ENCODE data around the gene NACC1.
"Not testable (repeated sequence)": the region's sequence is repeated elsewhere in the genome, so short reads cannot be mapped to it uniquely, and the experiment has no call there.

Gene NACC1

GRCh38 chr19:13138916-13139198, 20.8 kb downstream of the NACC1 start:
- no peaks in the 10 kb centered on the region for H3K27me3 ChIP-seq (ENCODE audit: insufficient read depth, insufficient read length)
- no peak overlapping the region for H3K4me3 ChIP-seq (ENCODE audit: insufficient read length, low read depth)
- H3K4me1 ChIP-seq (ENCODE audit: insufficient read depth, insufficient read length) = peaks cover 15% of the 10 kb centered on the region
- H3K36me3 ChIP-seq (ENCODE audit: insufficient read depth, insufficient read length, low read length) = peaks cover 57% of the 10 kb centered on the region
- H3K9ac ChIP-seq (ENCODE audit: insufficient read length, low read depth) = no peak overlapping the region
- no peak for DNase-seq (ENCODE audit: low read depth, low spot score)
- no peaks in the 10 kb centered on the region for H3K9me3 ChIP-seq (ENCODE audit: insufficient read depth, low read length)
- no peak for TF ChIP-seq YY1 (IDR thresholded peaks at IDR 0.05; ENCODE audit: insufficient read depth, insufficient read length)
- no peak for TF ChIP-seq ZNF274 (IDR thresholded peaks at IDR 0.05; ENCODE audit: low read depth, low read length)
- TF ChIP-seq SUZ12 (IDR thresholded peaks at IDR 0.05; ENCODE audit: extremely low read depth, insufficient read depth, insufficient read length) = no peak

GRCh38 chr19:13139633-13140311, 21.7 kb downstream of the NACC1 start:
- Histone ChIP-seq H3K4me3 (ENCODE audit: insufficient read length, low read depth) (no peak overlapping the region), H3K4me1 (ENCODE audit: insufficient read depth, insufficient read length) (peaks cover 15% of the 10 kb centered on the region), H3K36me3 (ENCODE audit: insufficient read depth, insufficient read length, low read length) (peaks cover 57% of the 10 kb centered on the region), H3K9me3 (ENCODE audit: insufficient read depth, low read length) (no peaks in the 10 kb centered on the region), H3K27me3 (ENCODE audit: insufficient read depth, insufficient read length) (no peaks in the 10 kb centered on the region), H3K9ac (ENCODE audit: insufficient read length, low read depth) (no peak overlapping the region)
- TF ChIP-seq ZNF274 (IDR thresholded peaks at IDR 0.05; ENCODE audit: low read depth, low read length) = no peak
- TF ChIP-seq YY1 (IDR thresholded peaks at IDR 0.05; ENCODE audit: insufficient read depth, insufficient read length) = no peak
- no peak for TF ChIP-seq SUZ12 (IDR thresholded peaks at IDR 0.05; ENCODE audit: extremely low read depth, insufficient read depth, insufficient read length)
- no peak for DNase-seq (ENCODE audit: low read depth, low spot score)

GRCh38 chr19:13146763-13147563, 28.9 kb downstream of the NACC1 start:
- H3K4me1 ChIP-seq (ENCODE audit: insufficient read depth, insufficient read length) = peaks cover 3% of the 10 kb centered on the region
- no peaks in the 10 kb centered on the region for H3K9me3 ChIP-seq (ENCODE audit: insufficient read depth, low read length)
- no peak for DNase-seq (ENCODE audit: low read depth, low spot score)
- H3K27me3 ChIP-seq (ENCODE audit: insufficient read depth, insufficient read length) = no peaks in the 10 kb centered on the region
- TF ChIP-seq YY1 (IDR thresholded peaks at IDR 0.05; ENCODE audit: insufficient read depth, insufficient read length) (no peak), SUZ12 (IDR thresholded peaks at IDR 0.05; ENCODE audit: extremely low read depth, insufficient read depth, insufficient read length) (no peak), ZNF274 (IDR thresholded peaks at IDR 0.05; ENCODE audit: low read depth, low read length) (no peak)
- no peak overlapping the region for H3K4me3 ChIP-seq (ENCODE audit: insufficient read length, low read depth)
- H3K9ac ChIP-seq (ENCODE audit: insufficient read length, low read depth) = no peak overlapping the region
- peaks cover 17% of the 10 kb centered on the region for H3K36me3 ChIP-seq (ENCODE audit: insufficient read depth, insufficient read length, low read length)

GRCh38 chr19:13149173-13149627, 31.1 kb downstream of the NACC1 start:
- Histone ChIP-seq H3K9ac (ENCODE audit: insufficient read length, low read depth) (peak overlapping the region; percentile 98), H3K36me3 (ENCODE audit: insufficient read depth, insufficient read length, low read length) (peaks cover 23% of the 10 kb centered on the region), H3K4me3 (ENCODE audit: insufficient read length, low read depth) (peak overlapping the region; percentile 83)
- not testable (repeated sequence) for DNase-seq (ENCODE audit: low read depth, low spot score); H3K4me1 ChIP-seq (ENCODE audit: insufficient read depth, insufficient read length); H3K27me3 ChIP-seq (ENCODE audit: insufficient read depth, insufficient read length); H3K9me3 ChIP-seq (ENCODE audit: insufficient read depth, low read length)

GRCh38 chr19:13149628-13150186, 31.6 kb downstream of the NACC1 start:
- TF ChIP-seq YY1 (IDR thresholded peaks at IDR 0.05; ENCODE audit: insufficient read depth, insufficient read length) (no peak), SUZ12 (IDR thresholded peaks at IDR 0.05; ENCODE audit: extremely low read depth, insufficient read depth, insufficient read length) (no peak), ZNF274 (IDR thresholded peaks at IDR 0.05; ENCODE audit: low read depth, low read length) (no peak)
- no peak for DNase-seq (ENCODE audit: low read depth, low spot score)
- H3K9me3 ChIP-seq (ENCODE audit: insufficient read depth, low read length) = no peaks in the 10 kb centered on the region

GRCh38 chr19:13150187-13150930, 32.3 kb downstream of the NACC1 start, which contains the start of the genes IER2 and STX10:
Gene IER2 (plus strand): TSS chr19:13150411. CDS start chr19:13153187, 2,776 bp downstream.
Gene STX10 (minus strand): TSS chr19:13150375. CDS start chr19:13150173, 202 bp downstream.
- peaks cover 17% of the 10 kb centered on the region for H3K36me3 ChIP-seq (ENCODE audit: insufficient read depth, insufficient read length, low read length)
- H3K4me3 ChIP-seq (ENCODE audit: insufficient read length, low read depth) = peak within 1 kb of the TSS; percentile 83
- peaks cover 3% of the 10 kb centered on the region for H3K4me1 ChIP-seq (ENCODE audit: insufficient read depth, insufficient read length)
- no peaks in the 10 kb centered on the region for H3K27me3 ChIP-seq (ENCODE audit: insufficient read depth, insufficient read length)
- H3K9ac ChIP-seq (ENCODE audit: insufficient read length, low read depth) = peak within 1 kb of the TSS; percentile 98
- DNase-seq (ENCODE audit: low read depth, low spot score) = peak; percentile 85
- TF ChIP-seq SUZ12 (IDR thresholded peaks at IDR 0.05; ENCODE audit: extremely low read depth, insufficient read depth, insufficient read length) (no peak), YY1 (IDR thresholded peaks at IDR 0.05; ENCODE audit: insufficient read depth, insufficient read length) (peak; percentile 97), ZNF274 (IDR thresholded peaks at IDR 0.05; ENCODE audit: low read depth, low read length) (no peak)
- H3K9me3 ChIP-seq (ENCODE audit: insufficient read depth, low read length) = no peaks in the 10 kb centered on the region

More at GRCh38 chr19:13149628-13150186, 31.6 kb downstream of the NACC1 start:
- Histone ChIP-seq H3K4me1 (ENCODE audit: insufficient read depth, insufficient read length) (peaks cover 3% of the 10 kb centered on the region), H3K27me3 (ENCODE audit: insufficient read depth, insufficient read length) (no peaks in the 10 kb centered on the region), H3K9ac (ENCODE audit: insufficient read length, low read depth) (peak overlapping the region; percentile 98), H3K4me3 (ENCODE audit: insufficient read length, low read depth) (peak overlapping the region; percentile 83), H3K36me3 (ENCODE audit: insufficient read depth, insufficient read length, low read length) (peaks cover 22% of the 10 kb centered on the region)
